ENCODE data around the gene NFATC3. TPM values are rescaled to one million over a fixed set of nuclear protein-coding genes. Genes with fewer than 3 reads are reported as not detected.

NFATC3 gene
- total and polyA plus RNA-seq, 2 of the 8 experiments (the other 6 are each of a cell fraction or from before 2014, with no cell fraction given) = 17.6 to 34.5 TPM

DNA sequence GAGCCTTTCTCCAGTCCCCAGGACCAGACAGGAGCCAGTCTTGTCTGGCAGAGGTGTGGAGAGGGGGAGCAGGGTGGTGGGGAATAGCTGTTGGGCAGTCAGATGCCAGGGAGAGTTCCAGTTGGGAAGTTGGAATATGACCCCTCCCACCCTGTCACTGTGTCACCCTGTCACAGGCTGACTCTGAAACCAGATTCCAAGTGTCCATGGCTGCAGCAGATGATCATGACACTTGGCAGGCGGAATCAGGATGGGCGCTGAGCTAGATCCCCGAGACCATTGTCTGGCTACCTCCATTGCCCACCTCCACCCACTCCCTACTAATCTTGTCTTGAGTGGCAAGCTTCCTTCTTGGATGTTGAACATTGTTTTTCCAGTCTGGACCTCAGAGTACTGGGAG is 9.2 kb upstream of the NFATC3 start:
- H2AK5ac ChIP-seq (ENCODE audit: low read depth, low read length) = no peak overlapping the region
- H4K20me1 ChIP-seq (replicated peaks in 1 of 2; ENCODE audit: control insufficient read depth in 1 of 2, insufficient read depth in 2 of 2, low read length in 2 of 2) = peaks cover 0 to 3% of the 10 kb centered on the region in 2 experiments
- no peaks in the 10 kb centered on the region for H3K79me2 ChIP-seq (ENCODE audit: control insufficient read depth in 1 of 2, insufficient read depth in 2 of 2, low read length in 2 of 2)
- no peak overlapping the region for H3K56ac ChIP-seq (replicated peaks; ENCODE audit: insufficient read length, low read depth, low read length)
- H3K18ac ChIP-seq (ENCODE audit: extremely low read depth, low read length) = no peak overlapping the region
- H3K79me1 ChIP-seq (ENCODE audit: low read depth, low read length) = no peaks in the 10 kb centered on the region
- H4K91ac ChIP-seq (replicated peaks; ENCODE audit: insufficient read length, low read length) = no peak overlapping the region
- no peaks in the 10 kb centered on the region for H3K23me2 ChIP-seq (ENCODE audit: low read depth, low read length)
- POLR2A ChIA-PET (ENCODE audit: partially characterized antibody) = interaction anchor here (0.9 to 4.9 kb wide), 3 partner anchors 8 to 161 kb away, joined by 3 to 27 read pairs (median 3); partner anchors contain the start of gene NFATC3
- H2BK5ac ChIP-seq (ENCODE audit: low read depth, low read length) = no peak overlapping the region
- H3K4me1 ChIP-seq (replicated peaks in 1 of 4; ENCODE audit: control insufficient read depth in 3 of 4, insufficient read depth in 4 of 4, low read length in 3 of 4) = no peaks in the 10 kb centered on the region; a peak in 1 of 7 replicates
- no peak overlapping the region for H3K23ac ChIP-seq (ENCODE audit: insufficient read length)
- no peak overlapping the region; the same call in 1 of the 2 replicates for H4K8ac ChIP-seq (ENCODE audit: extremely low read depth, insufficient read depth, low read length)
- H3K27me3 ChIP-seq (replicated peaks in 1 of 4; ENCODE audit: control insufficient read depth in 3 of 4, extremely low read depth in 1 of 4, insufficient read depth in 3 of 4, low read length in 3 of 4) = no peaks in the 10 kb centered on the region
- no peak overlapping the region for H2BK12ac ChIP-seq (ENCODE audit: low read depth, low read length)
- 96% methylated on average over 3 of the region's 3 CpGs; no CpG with 5 or more reads in 1 of the 2 experiments for WGBS, 2 experiments (ENCODE audit: extremely low coverage in 1 of 2, insufficient coverage in 1 of 2, insufficient read length in 1 of 2, insufficient replicate concordance in 2 of 2, low coverage in 1 of 2, low lambda C conversion rate in 2 of 2, missing lambda C conversion rate in 1 of 2)
- H3K9me3 ChIP-seq (ENCODE audit: insufficient read depth in 2 of 2, low read depth in 1 of 2, low read length in 1 of 2) = no peaks in the 10 kb centered on the region
- H3K27ac ChIP-seq (ENCODE audit: low read depth, low read length) = no peak overlapping the region
- CTCF ChIA-PET (ENCODE audit: partially characterized antibody) = interaction anchor here (1.0 to 1.3 kb wide), 4 partner anchors 18 to 154 kb away, joined by 3 to 4 read pairs (median 3); no protein-coding TSS in a partner anchor
- H3K9ac ChIP-seq (replicated peaks in 1 of 4; ENCODE audit: extremely low read depth in 1 of 4, low read depth in 3 of 4, low read length in 3 of 4) = no peak overlapping the region
- no peak overlapping the region for H3K14ac ChIP-seq (ENCODE audit: insufficient read length)
- H2BK15ac ChIP-seq (ENCODE audit: low read length) = no peak overlapping the region
- DNase-seq (ENCODE audit: low read depth in 1 of 2, low spot score in 2 of 2) = peak in 1 of 2 experiments; percentile 17
- H2BK120ac ChIP-seq (replicated peaks; ENCODE audit: low read depth, low read length) = no peak overlapping the region
- H2BK20ac ChIP-seq (ENCODE audit: low read length) = no peak overlapping the region
- no peak overlapping the region for H3K4me2 ChIP-seq (ENCODE audit: insufficient read depth in 1 of 2, low read depth in 2 of 2, low read length in 2 of 2)
- no peak overlapping the region for H2AFZ ChIP-seq (ENCODE audit: low read length)
- no peak overlapping the region for H4K5ac ChIP-seq (ENCODE audit: insufficient read length, low read depth, low read length)
- H3K36me3 ChIP-seq (ENCODE audit: control insufficient read depth in 2 of 4, insufficient read depth in 4 of 4, low read length in 3 of 4) = peaks cover 14 to 40% (median 33%) of the 10 kb centered on the region in 4 experiments; a peak in 6 of 8 replicates
- FAIRE-seq = no peak
- no peak overlapping the region for H3K4ac ChIP-seq (replicated peaks; ENCODE audit: insufficient read length, low read depth, low read length)
- no peak overlapping the region for H3K4me3 ChIP-seq (ENCODE audit: extremely low read depth in 1 of 4, insufficient read depth in 2 of 4, low read depth in 3 of 4, low read length in 4 of 4)
- no peak for TF ChIP-seq SIX5 (IDR thresholded peaks at IDR 0.05; ENCODE audit: low read depth, low read length)
- TF ChIP-seq TAF7 (optimal IDR thresholded peaks at IDR 0.05; ENCODE audit: borderline replicate concordance, low read depth, low read length) = no peak
- TF ChIP-seq JUND (IDR thresholded peaks at IDR 0.05; ENCODE audit: low read length) = no peak
- TF ChIP-seq POU5F1 (IDR thresholded peaks at IDR 0.05; ENCODE audit: low read depth, low read length) = no peak
- no peak for TF ChIP-seq RAD21 (IDR thresholded peaks at IDR 0.05 in 1 of 2, conservative IDR thresholded peaks at IDR 0.05 in 1 of 2; ENCODE audit: low read depth in 2 of 2, low read length in 2 of 2)
- no peak for TF ChIP-seq RXRA (IDR thresholded peaks at IDR 0.05; ENCODE audit: insufficient read depth, low read depth, low read length)
- no peak for TF ChIP-seq KDM1A (IDR thresholded peaks at IDR 0.05; ENCODE audit: borderline replicate concordance, low read length)
- TF ChIP-seq, protein P1, sequence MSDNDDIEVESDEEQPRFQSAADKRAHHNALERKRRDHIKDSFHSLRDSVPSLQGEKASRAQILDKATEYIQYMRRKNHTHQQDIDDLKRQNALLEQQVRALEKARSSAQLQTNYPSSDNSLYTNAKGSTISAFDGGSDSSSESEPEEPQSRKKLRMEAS (IDR thresholded peaks at IDR 0.05) = no peak
- no peak for TF ChIP-seq TAF1 (IDR thresholded peaks at IDR 0.05; ENCODE audit: low read depth, low read length)
- no peak for TF ChIP-seq RBBP5 (IDR thresholded peaks at IDR 0.05; ENCODE audit: borderline replicate concordance, low read depth, low read length)
- TF ChIP-seq EGR1 (IDR thresholded peaks at IDR 0.05; ENCODE audit: borderline replicate concordance, low read depth, low read length) = no peak

Measured in H1 (cell line).